Activated CD4-positive, CD25-positive, alpha-beta regulatory T cell treated with anti-CD3 and anti-CD28 coated beads, Interleukin-2, amount 50 U/mL, for 24 hours (primary cell): ENCODE measurements around the gene HOXD10.

Experiments
- ATAC-seq, 2 donors: fragments of 150-1000 bp; cut with Tn5 transposase; one replicate each; pipeline ENCODE4 v1.10.0; 2021; ENCODE audit warnings: mild to moderate bottlenecking in 1 of 2, moderate library complexity in 1 of 2

The HOXD10 gene

GRCh38 chr2:176165370-176166050 is 48.9 kb downstream of the HOXD10 start:
- no peak for ATAC-seq

GRCh38 chr2:176166272-176166671 is 49.7 kb downstream of the HOXD10 start:
- ATAC-seq = no peak

- no peak for ATAC-seq
These were observed 50.8 kb downstream of the HOXD10 start for GRCh38 chr2:176167398-176167797.

- no peak for ATAC-seq
These were observed 52.6 kb downstream of the HOXD10 start for GRCh38 chr2:176169181-176169580.
